OCI-M2 (cell line): ENCODE results near the gene PPM1H.
"Not testable (repeated sequence)": the region's sequence is repeated elsewhere in the genome, so short reads cannot be mapped to it uniquely, and the experiment has no call there.

Experiments
- DNase-seq: peaks from one replicate; lab custom pipeline; 2025; ENCODE audit not compliant: unreplicated experiment; lab: John Stamatoyannopoulos, UW

PPM1H gene

GRCh38 chr12:62934799-62935674, at the start of gene PPM1H:
Gene PPM1H, minus strand, starts transcription at chr12:62935150. Its CDS starts 414 bp downstream, at chr12:62934736.
- no peak for DNase-seq

DNA sequence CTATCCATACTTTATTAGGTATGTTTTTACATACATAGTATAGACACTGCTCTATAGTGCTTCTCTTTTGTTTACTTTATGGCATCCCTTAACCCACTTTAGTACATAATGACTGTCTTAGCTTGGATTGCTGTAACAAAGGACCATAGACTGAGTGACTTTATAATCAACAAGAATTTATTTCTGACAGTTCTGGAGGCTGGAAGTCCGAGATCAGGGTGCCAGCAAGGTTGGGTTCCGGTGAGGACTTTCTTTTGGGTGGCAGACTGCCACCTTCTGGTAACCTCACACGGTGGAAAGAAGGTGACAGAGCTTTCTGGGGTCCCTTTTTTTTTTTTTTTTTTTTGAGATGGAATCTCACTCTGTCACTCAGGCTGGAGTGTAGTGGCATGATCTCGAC, 48.6 kb upstream of the PPM1H start:
- DNase-seq, result no peak

- no peak for DNase-seq
These were observed 43.8 kb upstream of the PPM1H start for GRCh38 chr12:62978768-62979167.

DNA sequence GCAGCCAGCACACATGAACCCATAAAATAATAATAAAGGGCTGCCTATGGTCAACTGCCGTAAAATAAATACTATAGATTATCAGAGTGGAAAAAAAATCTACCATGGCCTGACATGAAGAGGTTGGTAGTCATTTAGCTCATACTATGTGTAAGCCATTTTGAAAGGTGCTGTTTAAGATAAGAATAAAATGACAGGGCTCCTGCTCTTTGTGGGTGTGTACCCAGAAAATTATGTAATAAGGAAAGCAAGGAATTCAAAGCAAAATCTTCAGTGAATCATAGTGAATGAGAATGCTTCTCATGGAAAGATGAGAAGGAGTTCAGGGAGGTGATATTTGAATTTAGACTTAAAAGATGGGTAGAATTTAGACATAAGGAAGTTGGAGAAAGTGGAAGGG, 42.9 kb upstream of the PPM1H start:
- no peak for DNase-seq

GRCh38 chr12:62977418-62977817, 42.5 kb upstream of the PPM1H start:
- DNase-seq, result no peak

- no peak for DNase-seq
These were observed 41.2 kb upstream of the PPM1H start for GRCh38 chr12:62976110-62976662.

- DNase-seq, result no peak
These were observed 37.0 kb upstream of the PPM1H start for GRCh38 chr12:62971769-62972525.

GRCh38 chr12:62969695-62970094, 34.7 kb upstream of the PPM1H start:
- DNase-seq, result no peak

GRCh38 chr12:62967701-62968100, 32.8 kb upstream of the PPM1H start:
- no peak for DNase-seq

GRCh38 chr12:62966990-62967506, 32.1 kb upstream of the PPM1H start:
- DNase-seq, result no peak

GRCh38 chr12:62966446-62966989, 31.6 kb upstream of the PPM1H start:
- DNase-seq, result not testable (repeated sequence)

GRCh38 chr12:62965700-62966099, 30.8 kb upstream of the PPM1H start:
- not testable (repeated sequence) for DNase-seq

- not testable (repeated sequence) for DNase-seq
These were observed 30.3 kb upstream of the PPM1H start for GRCh38 chr12:62965242-62965641.

DNA sequence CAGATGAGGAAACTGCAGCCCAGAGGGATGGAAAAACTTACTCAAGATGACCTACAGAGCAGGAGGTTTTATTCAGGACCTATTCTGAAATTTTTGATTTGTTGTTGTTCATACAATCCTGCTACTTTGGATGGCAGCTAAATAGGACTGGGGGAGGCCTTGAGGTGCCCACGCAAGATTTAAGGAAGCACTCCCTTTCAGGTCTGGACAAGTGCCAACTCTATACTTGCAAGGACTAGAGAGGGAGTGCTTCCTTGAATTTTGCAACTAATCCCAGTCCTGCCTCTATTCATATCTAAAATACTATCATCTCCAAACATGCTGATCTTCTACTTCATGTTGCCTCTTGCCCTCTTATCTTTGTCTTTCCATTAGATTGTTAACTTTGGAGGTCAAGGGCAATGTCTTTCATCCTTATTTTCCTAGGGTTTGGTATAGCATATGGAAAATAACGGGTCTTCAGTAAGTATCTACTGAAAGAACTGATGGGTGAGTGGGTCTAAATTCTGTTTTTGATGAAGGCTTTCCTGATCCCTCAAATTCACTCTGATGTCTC, 28.6 kb upstream of the PPM1H start:
- DNase-seq, result no peak

DNA sequence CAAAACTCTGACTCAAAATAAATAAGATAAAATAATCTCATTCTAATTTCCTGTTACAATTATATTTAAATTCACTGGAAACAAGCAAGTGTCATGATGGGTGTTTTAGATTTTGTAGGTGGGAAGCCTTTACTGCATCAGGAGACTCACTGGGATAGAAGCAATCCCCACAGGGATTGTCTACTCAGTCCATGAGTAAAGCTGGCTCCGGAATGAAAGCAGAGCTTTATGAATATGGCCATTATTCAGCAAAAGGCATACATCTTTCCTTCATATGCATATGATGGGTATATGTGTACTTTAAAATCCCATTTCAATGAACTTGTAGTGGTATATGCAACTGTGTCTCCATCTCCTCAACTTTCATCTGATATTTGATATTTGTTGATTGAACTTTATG, 25.4 kb upstream of the PPM1H start:
- DNase-seq, result no peak

- no peak for DNase-seq
These were observed 24.8 kb upstream of the PPM1H start for GRCh38 chr12:62959745-62960144.

- no peak for DNase-seq
These were observed 22.4 kb upstream of the PPM1H start for GRCh38 chr12:62957233-62957953.

DNA sequence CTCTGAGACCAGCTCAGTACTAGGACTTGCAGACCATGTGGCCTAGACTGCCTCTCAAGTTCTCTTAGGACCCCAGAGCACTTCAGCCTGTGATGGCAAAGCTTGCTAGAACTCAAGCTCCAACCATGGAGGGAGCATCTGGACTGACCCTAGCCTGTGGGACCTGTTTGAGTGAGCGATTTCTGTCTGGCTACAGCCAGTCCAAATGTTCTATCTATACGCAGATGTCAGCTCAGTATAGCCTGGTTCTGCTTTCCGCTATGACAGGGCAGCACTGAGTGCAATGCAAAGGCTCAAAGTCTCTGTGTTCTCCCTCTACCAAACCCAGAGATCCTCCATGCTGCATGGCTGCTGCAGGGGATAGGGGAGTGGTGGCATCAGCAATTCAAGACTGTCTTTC, 20.7 kb upstream of the PPM1H start:
- no peak for DNase-seq

- no peak for DNase-seq
These were observed 15.4 kb upstream of the PPM1H start for GRCh38 chr12:62950317-62950716.

DNA sequence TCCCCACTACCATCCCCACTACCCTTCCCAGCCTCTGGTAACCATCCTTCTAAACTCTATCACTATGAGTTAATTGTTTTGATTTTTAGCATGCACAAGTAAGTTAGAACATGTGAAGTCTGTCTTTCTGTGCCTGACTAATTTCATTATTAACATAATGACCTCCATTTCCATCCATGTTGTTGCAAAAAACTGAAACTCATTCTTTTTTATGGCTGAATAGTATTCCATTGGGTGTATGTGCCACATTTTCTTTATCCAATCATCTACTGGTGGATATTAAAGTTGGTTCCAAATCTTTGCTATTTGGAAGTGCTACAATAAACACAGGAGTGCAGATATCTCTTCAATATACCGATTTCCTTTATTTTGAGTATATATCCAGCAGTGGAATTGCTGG, 13.2 kb upstream of the PPM1H start:
- DNase-seq, result no peak
